H1 (cell line): ENCODE results near the gene KRT6C. TPM values are rescaled to one million over a fixed set of nuclear protein-coding genes. Genes with fewer than 3 reads are reported as not detected.

Source experiments
- CTCF ChIA-PET: fragments of 300-600 bp; sonication (Branson Sonifier 250); formaldehyde crosslinking; loops from one replicate; lab custom pipeline; 2021; ENCODE audit not compliant: partially characterized antibody; lab: Charles Lee
- POLR2A ChIA-PET: fragments of 300-600 bp; sonication (Branson Sonifier 250); formaldehyde crosslinking; loops from one replicate; lab custom pipeline; 2021; ENCODE audit warnings: inconsistent platforms; ENCODE audit not compliant: partially characterized antibody; lab: Charles Lee
- DNase-seq, 2 experiments: peaks; one replicate each; pipeline versions ENCODE4 v3.0.0 to v3.0.0-alpha.2; 2010 to 2022; ENCODE audit warnings: low spot score in 2 of 2, low read depth in 1 of 2, mixed read lengths in 1 of 2
- FAIRE-seq: peaks from 2 replicates; lab custom pipeline; 2011; peaks lifted over from hg19 to GRCh38; lab: Jason Lieb, UNC
- H2AFZ ChIP-seq: 2 replicates; pipeline ENCODE4 v1.8.1; 2012; ENCODE audit warnings: low read length, inconsistent platforms
- H2AK5ac ChIP-seq: 2 replicates; pipeline ENCODE4 v1.6.1; 2013; ENCODE audit warnings: low read depth, low read length
- H2BK120ac ChIP-seq: replicated peaks from 2 replicates; pipeline ENCODE3; 2013; ENCODE audit warnings: low read depth, low read length, inconsistent platforms
- H2BK12ac ChIP-seq: 2 replicates; pipeline ENCODE4 v1.6.1; 2013; ENCODE audit warnings: low read depth, low read length
- H2BK15ac ChIP-seq: 2 replicates; pipeline ENCODE4 v1.6.1; 2013; ENCODE audit warnings: low read length
- H2BK20ac ChIP-seq: 2 replicates; pipeline ENCODE4 v1.6.1; 2013; ENCODE audit warnings: low read length
- H2BK5ac ChIP-seq: 2 replicates; pipeline ENCODE4 v1.6.1; 2013; ENCODE audit warnings: low read depth, low read length
- H3K14ac ChIP-seq: 2 replicates; pipeline ENCODE4 v1.6.1; 2013; ENCODE audit warnings: inconsistent platforms; ENCODE audit not compliant: insufficient read length
- H3K18ac ChIP-seq: 2 replicates; pipeline ENCODE4 v1.6.1; 2013; ENCODE audit warnings: low read length; ENCODE audit errors: extremely low read depth
- H3K23ac ChIP-seq: 2 replicates; pipeline ENCODE4 v1.6.1; 2013; ENCODE audit warnings: inconsistent platforms; ENCODE audit not compliant: insufficient read length
- H3K23me2 ChIP-seq: 2 replicates; pipeline ENCODE4 v1.6.1; 2013; ENCODE audit warnings: low read depth, low read length
- H3K27ac ChIP-seq: 2 replicates; pipeline ENCODE4 v1.6.1; 2011; ENCODE audit warnings: low read depth, low read length, inconsistent platforms
- H3K27me3 ChIP-seq, 4 experiments: replicated peaks in 1 of 4; 1 replicate in 1 of 4; 2 replicates in 3 of 4; pipeline versions ENCODE4 v1.6.1 to v1.8.1; 2011 to 2013; ENCODE audit warnings: low read length in 3 of 4, mild to moderate bottlenecking in 3 of 4, inconsistent platforms in 2 of 4, mixed read lengths in 2 of 4, moderate library complexity in 1 of 4; ENCODE audit not compliant: control insufficient read depth in 3 of 4, insufficient read depth in 3 of 4; ENCODE audit errors: extremely low read depth in 1 of 4
- H3K36me3 ChIP-seq, 4 experiments: 2 replicates each; pipeline versions ENCODE4 v1.6.1 to v1.8.1; 2011 to 2013; ENCODE audit warnings: mild to moderate bottlenecking in 4 of 4, low read length in 3 of 4, moderate library complexity in 2 of 4, control low read depth in 1 of 4, inconsistent platforms in 1 of 4; ENCODE audit not compliant: insufficient read depth in 4 of 4, control insufficient read depth in 2 of 4
- H3K4ac ChIP-seq: replicated peaks from 2 replicates; pipeline ENCODE3; 2013; ENCODE audit warnings: low read length, low read depth, mixed read lengths, inconsistent platforms; ENCODE audit not compliant: insufficient read length
- H3K4me1 ChIP-seq, 4 experiments: replicated peaks in 1 of 4; 1 replicate in 1 of 4; 2 replicates in 3 of 4; pipeline versions ENCODE4 v1.6.1 to v1.8.1; 2011 to 2013; ENCODE audit warnings: low read length in 3 of 4, inconsistent platforms in 2 of 4, mixed read lengths in 1 of 4; ENCODE audit not compliant: insufficient read depth in 4 of 4, control insufficient read depth in 3 of 4
- H3K4me2 ChIP-seq, 2 experiments: 2 replicates each; pipeline versions ENCODE4 v1.6.1 to v1.8.1; 2011 to 2013; ENCODE audit warnings: low read depth in 2 of 2, low read length in 2 of 2, control low read depth in 1 of 2, inconsistent platforms in 1 of 2, mild to moderate bottlenecking in 1 of 2; ENCODE audit not compliant: insufficient read depth in 1 of 2
- H3K4me3 ChIP-seq, 4 experiments: fragments of 200-600, 300-600 bp in 1 of 4; sonication (generic), shearing (Covaris generic), sonication (Bioruptor Twin) in 1 of 4; 2 replicates each; pipeline versions ENCODE4 v1.5.1 to v1.8.1; 2011 to 2016; ENCODE audit warnings: low read length in 4 of 4, low read depth in 3 of 4, control low read depth in 2 of 4, inconsistent platforms in 2 of 4, mild to moderate bottlenecking in 2 of 4, mixed read lengths in 1 of 4, moderate library complexity in 1 of 4; ENCODE audit not compliant: insufficient read depth in 2 of 4; ENCODE audit errors: extremely low read depth in 1 of 4
- H3K56ac ChIP-seq: replicated peaks from 2 replicates; pipeline ENCODE3; 2013; ENCODE audit warnings: low read depth, mild to moderate bottlenecking, mixed read lengths, low read length, inconsistent platforms; ENCODE audit not compliant: insufficient read length
- H3K79me1 ChIP-seq: 2 replicates; pipeline ENCODE4 v1.6.1; 2013; ENCODE audit warnings: low read depth, low read length, control low read depth
- H3K79me2 ChIP-seq, 2 experiments: 2 replicates each; pipeline versions ENCODE4 v1.6.1 to v1.8.1; 2012 to 2013; ENCODE audit warnings: low read length in 2 of 2, mild to moderate bottlenecking in 2 of 2, inconsistent platforms in 1 of 2; ENCODE audit not compliant: insufficient read depth in 2 of 2, control insufficient read depth in 1 of 2
- H3K9ac ChIP-seq, 4 experiments: replicated peaks in 1 of 4; 1 replicate in 1 of 4; 2 replicates in 3 of 4; pipeline versions ENCODE4 v1.6.1 to v1.8.1; 2011 to 2013; ENCODE audit warnings: low read depth in 3 of 4, low read length in 3 of 4, control low read depth in 2 of 4, mild to moderate bottlenecking in 2 of 4, moderate library complexity in 2 of 4, inconsistent platforms in 1 of 4; ENCODE audit errors: extremely low read depth in 1 of 4
- H3K9me3 ChIP-seq, 2 experiments: 2 replicates each; pipeline versions ENCODE4 v1.6.1 to v1.8.1; 2012 to 2013; ENCODE audit warnings: mild to moderate bottlenecking in 2 of 2, moderate library complexity in 2 of 2, control low read depth in 1 of 2, inconsistent platforms in 1 of 2, low read depth in 1 of 2, low read length in 1 of 2, mixed read lengths in 1 of 2; ENCODE audit not compliant: insufficient read depth in 2 of 2
- H4K20me1 ChIP-seq, 2 experiments: replicated peaks in 1 of 2; 2 replicates each; pipeline versions ENCODE3 to v1.8.1; 2011 to 2013; ENCODE audit warnings: inconsistent platforms in 2 of 2, low read length in 2 of 2, mild to moderate bottlenecking in 1 of 2; ENCODE audit not compliant: insufficient read depth in 2 of 2, control insufficient read depth in 1 of 2
- H4K5ac ChIP-seq: 2 replicates; pipeline ENCODE4 v1.6.1; 2013; ENCODE audit warnings: low read length, low read depth, mixed read lengths, inconsistent platforms; ENCODE audit not compliant: insufficient read length
- H4K8ac ChIP-seq: 2 replicates; pipeline ENCODE4 v1.8.0; 2013; ENCODE audit warnings: mild to moderate bottlenecking, moderate library complexity, low read length, inconsistent platforms; ENCODE audit not compliant: insufficient read depth; ENCODE audit errors: extremely low read depth
- H4K91ac ChIP-seq: replicated peaks from 2 replicates; pipeline ENCODE3; 2013; ENCODE audit warnings: low read length, mixed read lengths, inconsistent platforms; ENCODE audit not compliant: insufficient read length
- CTCF ChIP-seq, 3 experiments: IDR thresholded peaks; 1 replicate in 2 of 3; 2 replicates in 1 of 3; pipeline versions ENCODE4 v1.5.1 to v1.6.1; 2011; ENCODE audit warnings: low read length in 3 of 3, mild to moderate bottlenecking in 3 of 3, inconsistent platforms in 2 of 3, low read depth in 1 of 3, moderate library complexity in 1 of 3; ENCODE audit not compliant: insufficient read depth in 1 of 3; ENCODE audit errors: control extremely low read depth in 1 of 3
- MAFK ChIP-seq: IDR thresholded peaks from 2 replicates; pipeline ENCODE4 v1.6.1; 2012; ENCODE audit warnings: low read depth, mild to moderate bottlenecking, improper control_type of control experiment, low read length
- RAD21 ChIP-seq, 2 experiments: IDR thresholded peaks in 1 of 2; conservative IDR thresholded peaks in 1 of 2; 2 replicates each; pipeline ENCODE4 v1.6.1; 2011; ENCODE audit warnings: low read depth in 2 of 2, low read length in 2 of 2, improper control_type of control experiment in 1 of 2, inconsistent platforms in 1 of 2, mild to moderate bottlenecking in 1 of 2, moderate library complexity in 1 of 2
- RXRA ChIP-seq: IDR thresholded peaks from 2 replicates; pipeline ENCODE4 v1.6.1; 2011; ENCODE audit warnings: low read depth, mild to moderate bottlenecking, low read length, moderate library complexity; ENCODE audit not compliant: insufficient read depth
- WGBS, 2 experiments: shearing (Covaris generic) in 1 of 2; methylation state at CpG; one replicate each; pipeline versions ENCODE4 v1.1.6 to v1.1.7; 2013 to 2015; ENCODE audit warnings: low lambda C conversion rate in 2 of 2, mixed read lengths in 2 of 2, inconsistent platforms in 1 of 2, low coverage in 1 of 2, missing lambda C conversion rate in 1 of 2; ENCODE audit not compliant: insufficient replicate concordance in 2 of 2, insufficient coverage in 1 of 2, insufficient read length in 1 of 2; ENCODE audit errors: extremely low coverage in 1 of 2, missing lambda C conversion rate in 1 of 2; 5-methylcytosine and 5-hydroxymethylcytosine counted together
- polyA plus RNA-seq, 7 experiments: library from polyadenylated mRNA; depleted of rRNA in 3 of 7; stranded (reverse) in 5 of 7; unstranded in 2 of 7; fragments of >200 nt in 5 of 7; fragments of 200-250 nt in 2 of 7; gene quantifications; 1 replicate in 5 of 7; 2 replicates in 1 of 7; 4 replicates in 1 of 7; pipeline versions ENCODE4 v1.2.1 to v1.2.3, GENCODE V29; 2011 to 2013; ENCODE audit warnings: missing spikeins in 2 of 7, mixed read lengths in 2 of 7
- total RNA-seq: library from RNA; stranded (reverse); fragmentation: NEBNext Ultra II Directional; extraction: Animal tissue kit (Norgen Biotek cat#: 25700); gene quantifications from 2 replicates; pipeline ENCODE4 v1.2.1, GENCODE V29; 2021

Gene KRT6C
- total and polyA plus RNA-seq, 2 of the 8 experiments (the other 6 are each of a cell fraction or from before 2014, with no cell fraction given) = not detected

- no peak overlapping the region for H2AK5ac ChIP-seq
- H3K23me2 ChIP-seq = no peaks in the 10 kb centered on the region
- H3K4me1 ChIP-seq = no peaks in the 10 kb centered on the region
- no peaks in the 10 kb centered on the region; a peak in 1 of 7 replicates for H3K27me3 ChIP-seq
- H3K36me3 ChIP-seq = no peaks in the 10 kb centered on the region
- H2BK12ac ChIP-seq = no peak overlapping the region
- no peaks in the 10 kb centered on the region for H3K9me3 ChIP-seq
- H3K4me3 ChIP-seq = no peak overlapping the region
- DNase-seq (no peak), FAIRE-seq (no peak)
- H2BK5ac ChIP-seq = no peak overlapping the region
- no peak overlapping the region for H2AFZ ChIP-seq
- no peak overlapping the region for H3K4ac ChIP-seq
- no peaks in the 10 kb centered on the region for H3K79me2 ChIP-seq
- peak in 1 of 2 experiments; percentile 23; a peak in 1 of 4 replicates for TF ChIP-seq RAD21 (IDR thresholded peaks at IDR 0.05 in 1 of 2, conservative IDR thresholded peaks at IDR 0.05 in 1 of 2; ENCODE audit: low read depth in 2 of 2, low read length in 2 of 2)
- TF ChIP-seq RXRA = no peak
- peak; percentile 9 to 51 (median 41); a peak in 3 of 4 replicates for TF ChIP-seq CTCF (IDR thresholded peaks at IDR 0.05; ENCODE audit: control extremely low read depth in 1 of 3, insufficient read depth in 1 of 3, low read depth in 1 of 3, low read length in 3 of 3)
- no peak for TF ChIP-seq MAFK
- H3K4me2 ChIP-seq = no peak overlapping the region
- H4K91ac ChIP-seq = no peak overlapping the region
- no peak overlapping the region for H3K14ac ChIP-seq
- no peak overlapping the region for H3K23ac ChIP-seq
- H4K20me1 ChIP-seq = no peaks in the 10 kb centered on the region
- H4K5ac ChIP-seq = no peak overlapping the region
- H3K18ac ChIP-seq = no peak overlapping the region
- WGBS, 2 experiments = 87% methylated on average over 10 of the region's 10 CpGs; no CpG with 5 or more reads in 1 of the 2 experiments
- CTCF ChIA-PET = interaction anchor here (0.6 to 5.1 kb wide), 19 partner anchors 9 to 567 kb away, joined by 3 to 29 read pairs (median 3); partner anchors contain the start of genes KRT5 and KRT82
- no peak overlapping the region for H3K27ac ChIP-seq
- POLR2A ChIA-PET = no interaction called here
- H3K56ac ChIP-seq = no peak overlapping the region
- H2BK20ac ChIP-seq = no peak overlapping the region
- no peak overlapping the region for H3K9ac ChIP-seq
- no peak overlapping the region for H2BK120ac ChIP-seq
- H2BK15ac ChIP-seq = no peak overlapping the region
- H3K79me1 ChIP-seq = no peaks in the 10 kb centered on the region
- H4K8ac ChIP-seq = no peak overlapping the region
These were observed 45.5 kb downstream of the KRT6C start for GRCh38 chr12:52428121-52428520.
